GM10266 (cell line): ENCODE results near the gene SEMA4D.
A peak's percentile ranks its signal among the peaks of the same experiment; 100 is the strongest.

Experiments used
- DNase-seq: peaks from one replicate; pipeline ENCODE4 v3.0.0; 2012; ENCODE audit errors: extremely low spot score
- CTCF ChIP-seq: IDR thresholded peaks from 2 replicates; pipeline ENCODE4 v1.5.1; 2012; ENCODE audit warnings: mild to moderate bottlenecking, low read depth; ENCODE audit not compliant: control insufficient read depth, insufficient read depth; ENCODE audit errors: missing control alignments

Gene SEMA4D

DNA sequence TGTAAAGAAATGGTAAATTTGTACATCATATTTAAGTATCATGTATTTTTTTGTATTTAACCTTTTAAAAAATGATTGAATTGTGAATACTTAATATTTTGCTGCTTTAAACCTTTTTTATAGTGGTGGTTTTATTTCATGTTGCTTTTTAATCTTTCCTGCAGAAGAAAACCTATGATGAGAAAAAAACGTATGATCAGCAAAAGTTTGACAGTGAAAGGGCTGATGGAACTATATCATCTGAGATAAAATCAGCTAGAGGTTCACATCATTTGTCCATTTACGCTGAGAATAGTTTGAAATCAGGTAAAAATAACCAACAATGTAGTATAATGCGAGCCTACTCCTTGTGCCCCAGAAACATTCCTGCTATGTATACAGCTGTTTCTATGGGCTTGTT, 172.2 kb downstream of the SEMA4D start:
- DNase-seq: no peak
- no peak for TF ChIP-seq CTCF

DNA sequence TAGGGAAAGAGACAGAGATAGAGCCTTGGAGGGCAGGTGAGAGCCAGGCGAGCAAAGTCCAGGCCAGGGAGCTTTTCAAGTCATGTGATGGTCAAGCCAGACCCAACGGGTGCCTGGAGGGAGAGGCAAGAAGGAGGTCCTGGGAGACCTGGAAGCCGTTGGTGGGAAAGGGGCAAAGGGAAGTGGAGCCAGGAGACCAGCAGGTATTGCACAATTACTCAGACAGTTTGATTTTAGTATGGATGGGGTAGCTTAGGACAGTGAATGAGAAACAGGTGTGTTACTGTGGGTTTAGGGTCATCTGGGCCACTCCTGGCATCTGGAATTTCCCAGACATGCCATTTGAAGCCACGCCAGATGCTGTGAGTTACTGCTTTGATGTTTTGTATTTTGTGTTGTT, 174.5 kb downstream of the SEMA4D start:
- no peak for DNase-seq
- TF ChIP-seq CTCF: no peak

DNA sequence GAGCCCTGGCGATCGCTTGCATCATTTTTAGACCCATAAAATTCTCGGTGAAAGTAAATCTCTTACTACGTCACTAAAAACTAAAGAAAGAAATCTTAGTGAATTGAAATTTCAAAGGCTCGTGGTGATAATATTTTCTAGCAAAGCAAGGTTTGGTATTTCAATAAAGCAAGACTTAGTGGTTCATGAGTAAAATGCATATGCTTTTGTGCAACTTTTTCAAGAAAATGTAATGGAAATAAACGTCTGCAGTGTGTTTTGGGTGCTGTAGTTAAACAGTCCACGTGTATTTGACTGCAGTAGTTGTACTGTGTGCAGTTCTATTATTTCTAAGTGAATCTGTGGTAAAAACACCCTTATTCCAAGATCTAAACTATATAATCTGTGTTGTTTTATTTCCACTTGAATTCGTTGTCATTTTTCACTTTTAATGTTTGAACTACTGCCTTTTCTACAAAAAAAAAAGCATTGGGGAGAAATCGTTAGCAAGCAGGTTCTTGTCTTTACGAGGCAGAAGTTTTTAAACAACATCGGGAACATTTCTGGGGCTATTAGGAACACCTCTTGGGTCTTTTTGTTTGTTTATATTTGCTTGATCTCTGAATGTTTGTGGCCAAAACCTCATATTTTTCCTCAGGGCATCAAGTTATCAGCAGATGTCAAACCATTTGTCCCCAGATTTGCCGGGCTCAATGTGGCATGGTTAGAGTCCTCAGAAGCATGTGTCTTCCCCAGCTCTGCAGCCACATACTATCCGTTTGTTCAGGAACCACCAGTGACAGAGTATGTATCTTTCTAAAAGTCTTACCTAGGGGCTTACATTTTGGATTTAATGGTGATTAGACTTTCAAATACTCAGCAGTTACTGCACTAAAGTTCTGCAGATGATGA, 178.7 kb downstream of the SEMA4D start:
- TF ChIP-seq CTCF: no peak
- no peak for DNase-seq

DNA sequence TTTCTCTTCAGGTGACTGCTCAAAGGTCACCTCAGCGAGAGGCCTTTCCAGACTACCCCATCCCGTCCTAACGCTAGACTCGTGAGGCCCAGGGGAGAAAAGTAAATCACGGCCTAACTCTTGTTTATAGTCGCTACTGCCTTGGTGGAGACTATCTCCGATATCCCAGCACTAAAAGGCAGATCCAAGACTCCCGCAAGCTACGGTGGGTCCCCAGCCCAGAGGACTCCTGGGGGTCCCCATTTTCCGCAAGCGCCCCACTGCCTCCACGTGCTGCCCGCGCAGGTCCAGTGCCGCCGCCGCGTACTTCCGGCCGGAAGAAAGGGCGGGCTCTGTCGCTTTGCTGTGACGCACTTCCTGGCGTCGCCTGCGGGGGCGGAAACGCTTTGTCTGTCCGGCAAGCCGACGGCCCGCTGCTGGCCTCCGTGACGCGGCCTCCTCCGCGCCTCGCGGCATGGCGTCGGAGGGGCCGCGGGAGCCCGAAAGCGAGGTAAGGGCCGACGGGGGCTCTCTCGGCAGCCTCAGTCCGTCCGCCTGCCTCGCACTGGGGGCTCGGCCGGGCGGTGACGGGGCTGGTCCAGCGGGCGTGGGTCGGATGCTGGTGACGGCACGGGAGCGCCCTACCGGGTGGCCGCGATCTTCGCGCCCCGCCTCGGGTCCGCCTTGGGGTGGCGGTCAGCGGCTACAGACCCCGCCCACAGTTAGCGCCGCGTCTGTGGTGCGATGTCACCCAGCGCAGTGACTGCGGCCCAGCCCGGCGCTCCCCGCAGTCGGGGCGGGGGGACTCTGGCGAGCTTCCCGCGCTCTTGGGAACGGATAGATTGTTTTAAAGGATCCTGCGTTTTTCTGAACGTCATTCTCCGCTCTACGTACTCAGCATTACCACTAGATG, 179.5 kb downstream of the SEMA4D start, which contains the start of gene SECISBP2:
Gene SECISBP2 (plus strand): TSS at position 378 of the 892 bp plus-strand sequence. CDS start 77 bp downstream, at position 455.
- peak; percentile 88 for DNase-seq
- peak; percentile 67 for TF ChIP-seq CTCF

DNA sequence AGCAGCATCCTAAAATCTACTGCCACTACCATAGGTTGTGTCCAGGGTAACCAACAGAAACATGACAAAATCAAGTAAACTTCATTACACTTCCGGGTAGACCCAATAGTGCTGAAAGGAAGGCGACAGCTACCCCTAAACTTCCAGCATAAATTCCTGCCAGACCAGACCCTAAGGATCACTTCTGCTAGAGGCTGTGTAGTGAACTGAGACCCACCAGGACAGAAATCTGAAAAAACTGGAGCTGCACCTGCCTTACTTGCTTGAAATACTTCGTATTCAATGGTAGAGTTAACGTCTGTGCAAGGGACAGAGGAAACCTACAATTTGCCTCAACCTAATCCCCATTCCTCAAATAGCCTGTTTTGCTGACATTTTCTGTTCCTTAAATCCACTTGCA, 180.6 kb downstream of the SEMA4D start:
- no peak for DNase-seq
- no peak for TF ChIP-seq CTCF

GRCh38 chr9:89315482-89315881, 182.4 kb downstream of the SEMA4D start:
- TF ChIP-seq CTCF: no peak
- no peak for DNase-seq
